Hepatocyte (in vitro differentiated cells): ENCODE data around the gene BCAS4. TPM values are rescaled to one million over a fixed set of nuclear protein-coding genes. Genes with fewer than 3 reads are reported as not detected.

ENCODE experiments used
- DNase-seq: peaks from one replicate; pipeline ENCODE4 v3.0.0-alpha.2; 2016; ENCODE audit warnings: low spot score
- H2AFZ ChIP-seq: fragments of 200-600 bp; sonication (generic); 2 replicates; pipeline ENCODE4 v1.6.0; 2016; ENCODE audit warnings: antibody characterized with exemption, mild to moderate bottlenecking
- H3K27ac ChIP-seq: fragments of 200-600 bp; sonication (generic); 2 replicates; pipeline ENCODE4 v1.5.1; 2016; ENCODE audit warnings: mild to moderate bottlenecking
- H3K27me3 ChIP-seq: fragments of 200-600 bp; sonication (generic); 2 replicates; pipeline ENCODE4 v1.6.1; 2016
- H3K36me3 ChIP-seq: fragments of 200-600 bp; sonication (generic); replicated peaks from 2 replicates; pipeline ENCODE4 v1.5.1; 2016; ENCODE audit warnings: low read depth; ENCODE audit not compliant: insufficient read depth
- H3K4me1 ChIP-seq: fragments of 200-600 bp; sonication (generic); 2 replicates; pipeline ENCODE4 v1.5.1; 2016; ENCODE audit warnings: mild to moderate bottlenecking, moderate library complexity; ENCODE audit not compliant: insufficient read depth
- H3K4me2 ChIP-seq: fragments of 200-600 bp; sonication (generic); 2 replicates; pipeline ENCODE4 v1.6.0; 2016
- H3K4me3 ChIP-seq: fragments of 200-600 bp; sonication (generic); 2 replicates; pipeline ENCODE4 v1.5.1; 2016; ENCODE audit warnings: mild to moderate bottlenecking
- H3K79me2 ChIP-seq: fragments of 200-600 bp; sonication (generic); 2 replicates; pipeline ENCODE4 v1.6.0; 2017; ENCODE audit warnings: mild to moderate bottlenecking
- H3K9me2 ChIP-seq: fragments of 200-600 bp; sonication (generic); replicated peaks from 2 replicates; pipeline ENCODE4 v1.6.0; 2017; ENCODE audit warnings: mild to moderate bottlenecking; ENCODE audit not compliant: insufficient read depth
- H3K9me3 ChIP-seq: fragments of 200-600 bp; sonication (generic); 2 replicates; pipeline ENCODE4 v1.5.1; 2016; ENCODE audit warnings: low read depth, mild to moderate bottlenecking
- H4K20me1 ChIP-seq: fragments of 200-600 bp; sonication (generic); 2 replicates; pipeline ENCODE4 v1.6.0; 2016; ENCODE audit warnings: mild to moderate bottlenecking; ENCODE audit not compliant: insufficient read depth, poor library complexity, severe bottlenecking
- CTCF ChIP-seq: fragments of 200-600 bp; sonication (generic); IDR thresholded peaks from 2 replicates; pipeline ENCODE4 v1.5.1; 2016; ENCODE audit warnings: antibody characterized with exemption, mild to moderate bottlenecking; ENCODE audit not compliant: poor library complexity
- EZH2 ChIP-seq: fragments of 200-600 bp; sonication (generic); IDR thresholded peaks from 2 replicates; pipeline ENCODE4 v1.6.1; 2016; ENCODE audit warnings: antibody characterized with exemption, mild to moderate bottlenecking, borderline replicate concordance
- EZH2phosphoT487 ChIP-seq: fragments of 200-600 bp; sonication (generic); IDR thresholded peaks from one replicate; pipeline ENCODE4 v1.6.1; 2018; ENCODE audit warnings: antibody characterized with exemption, mild to moderate bottlenecking, low read depth, moderate library complexity; ENCODE audit not compliant: unreplicated experiment, severe bottlenecking
- WGBS: methylation state at CpG from one replicate; pipeline ENCODE4 v1.1.6; 2016; ENCODE audit warnings: low lambda C conversion rate; ENCODE audit errors: missing lambda C conversion rate; 5-methylcytosine and 5-hydroxymethylcytosine counted together
- polyA plus RNA-seq: library from polyadenylated mRNA; unstranded; fragments of >200 nt; fragmentation: Nextera tagmentation; extraction: Ambion mirVana; gene quantifications from 2 replicates; pipeline ENCODE4 v1.2.1, GENCODE V29; 2016
- small RNA-seq: library from RNA; depleted of rRNA; stranded (forward); fragments of <200 nt; gene quantifications from one replicate; pipeline ENCODE3, GENCODE V24; 2014
- total RNA-seq: library from RNA; depleted of rRNA; stranded (reverse); fragments of >200 nt; gene quantifications from 2 replicates; pipeline ENCODE4 v1.2.3, GENCODE V29; 2014

Gene BCAS4
- total and polyA plus RNA-seq, 2 experiments from 2014 or later = 5.6 to 21.6 TPM

GRCh38 chr20:50924261-50924920 is 129.5 kb downstream of the BCAS4 start:
- no peak for TF ChIP-seq EZH2

GRCh38 chr20:50926530-50926929 is 131.7 kb downstream of the BCAS4 start:
- no peaks in the 10 kb centered on the region for H3K27me3 ChIP-seq
- peaks cover 84% of the 10 kb centered on the region for H4K20me1 ChIP-seq
- peaks cover 90% of the 10 kb centered on the region for H3K79me2 ChIP-seq
- H3K9me2 ChIP-seq = no peaks in the 10 kb centered on the region
- H2AFZ ChIP-seq = no peak overlapping the region
- no peak for TF ChIP-seq CTCF
- no peak for TF ChIP-seq EZH2
- TF ChIP-seq EZH2phosphoT487 = no peak
- peaks cover 26% of the 10 kb centered on the region for H3K4me1 ChIP-seq
- no peaks in the 10 kb centered on the region for H3K36me3 ChIP-seq
- WGBS = 65% methylated on average over 1 of the region's 1 CpG
- no peak overlapping the region for H3K27ac ChIP-seq
- peak overlapping the region; percentile 96 for H3K4me2 ChIP-seq
- no peaks in the 10 kb centered on the region for H3K9me3 ChIP-seq
- no peak for DNase-seq
- H3K4me3 ChIP-seq = no peak overlapping the region

More at GRCh38 chr20:50924261-50924920, 129.5 kb downstream of the BCAS4 start:
- Histone ChIP-seq H3K27me3 (no peaks in the 10 kb centered on the region), H2AFZ (no peak overlapping the region), H3K27ac (no peak overlapping the region), H3K4me1 (peaks cover 27% of the 10 kb centered on the region), H3K4me3 (no peak overlapping the region), H3K9me3 (no peaks in the 10 kb centered on the region), H4K20me1 (peaks cover 100% of the 10 kb centered on the region), H3K9me2 (no peaks in the 10 kb centered on the region), H3K79me2 (peaks cover 99% of the 10 kb centered on the region), H3K4me2 (no peak overlapping the region), H3K36me3 (no peaks in the 10 kb centered on the region)
- WGBS = 67% methylated on average over 2 of the region's 2 CpGs
- DNase-seq = no peak

Small RNAs within 50 kb of the gene (small RNA-seq; reads per million reads assigned to genes)
- gene TMSB4XP6 = not detected

Other genes starting within 250 kb of the BCAS4 start
- 4.3 and 5.6 TPM in 2 replicates for gene RIPOR3, start 103.5 kb upstream of the BCAS4 start, total RNA-seq
- 5.7 and 10.3 TPM in 2 replicates for gene RIPOR3, start 103.5 kb upstream of the BCAS4 start, polyA plus RNA-seq
- 38.5 and 41.0 TPM in 2 replicates for gene PARD6B, start 63.5 kb upstream of the BCAS4 start, total RNA-seq
- gene PARD6B, start 63.5 kb upstream of the BCAS4 start, polyA plus RNA-seq = 14.6 and 16.1 TPM in 2 replicates
- 43.7 and 44.3 TPM in 2 replicates for gene ADNP, start 136.4 kb downstream of the BCAS4 start, total RNA-seq
- 12.5 and 13.1 TPM in 2 replicates for gene ADNP, start 136.4 kb downstream of the BCAS4 start, polyA plus RNA-seq
- gene DPM1, start 163.5 kb downstream of the BCAS4 start, total RNA-seq = 84.3 and 85.0 TPM in 2 replicates
- gene DPM1, start 163.5 kb downstream of the BCAS4 start, polyA plus RNA-seq = 72.9 and 77.8 TPM in 2 replicates
- 7.7 and 8.6 TPM in 2 replicates for gene MOCS3, start 163.8 kb downstream of the BCAS4 start, total RNA-seq
- 4.0 and 5.5 TPM in 2 replicates for gene MOCS3, start 163.8 kb downstream of the BCAS4 start, polyA plus RNA-seq
- gene KCNG1, start 228.0 kb downstream of the BCAS4 start, total RNA-seq = 26.1 and 28.7 TPM in 2 replicates
- 34.6 and 45.8 TPM in 2 replicates for gene KCNG1, start 228.0 kb downstream of the BCAS4 start, polyA plus RNA-seq